ENCODE data around the gene TK2. TPM values are rescaled to one million over a fixed set of nuclear protein-coding genes. Genes with fewer than 3 reads are reported as not detected.

TK2 gene
- total RNA-seq, 2 donors from 2014 or later, result 23.1 to 26.0 TPM

DNA sequence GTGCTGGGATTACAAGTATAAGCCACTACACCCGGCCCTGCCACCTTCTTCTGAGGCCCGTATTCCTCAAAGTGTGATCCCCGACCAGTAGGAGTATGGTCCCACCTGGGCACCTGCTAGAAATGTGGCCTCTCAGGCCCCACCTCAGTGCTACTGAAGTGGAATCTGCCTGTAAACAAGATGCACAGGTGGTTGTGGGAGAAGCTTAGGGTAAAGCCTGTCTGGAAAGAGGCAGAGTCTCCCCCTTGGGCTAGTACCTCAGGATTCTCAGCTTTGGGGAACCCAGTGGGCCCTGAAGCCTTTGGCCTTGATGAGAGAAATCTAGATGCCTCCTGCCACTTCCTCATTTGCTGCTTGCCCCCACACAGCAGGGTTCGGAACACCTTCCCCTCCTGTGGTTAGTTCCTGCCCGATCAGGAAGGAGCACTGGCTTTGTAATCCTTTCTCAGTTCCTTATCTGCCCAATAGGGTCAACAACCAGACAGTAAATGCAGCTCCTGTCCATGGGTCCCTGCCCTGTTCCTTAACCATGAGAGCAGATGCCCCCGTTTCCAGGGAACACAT, 25.2 kb downstream of the TK2 start:
- Histone ChIP-seq H3K4me1 (no peaks in the 10 kb centered on the region), H3K27ac (peak overlapping the region in 2 of 4 donors; percentile 20 to 95), H3K9me3 (no peaks in the 10 kb centered on the region), H3K36me3 (replicated peaks in 1 of 2; ENCODE audit: insufficient read depth in 1 of 2, low read depth in 2 of 2) (peaks cover 0 to 12% of the 10 kb centered on the region in 2 donors), H3K4me3 (no peak overlapping the region), H3K27me3 (no peaks in the 10 kb centered on the region)
- intact Hi-C loops (cut with DNase I), result no loop called here
- WGBS, 2 donors, result 62 to 88% methylated on average over 6 of the region's 6 CpGs
- DNase-seq (peak in 1 of 4 donors; percentile 71), ATAC-seq (no peak)
- TF ChIP-seq POLR2A (IDR thresholded peaks at IDR 0.05) (no peak), CTCF (IDR thresholded peaks at IDR 0.05) (peak in 1 of 7 experiments; percentile 19)

GRCh38 chr16:66523861-66524354, 26.0 kb downstream of the TK2 start:
- H3K9me3 ChIP-seq, result no peaks in the 10 kb centered on the region
- peak overlapping the region in 1 of 4 donors; percentile 95 for H3K27ac ChIP-seq
- no peak overlapping the region for H3K4me3 ChIP-seq
- H3K27me3 ChIP-seq, result no peaks in the 10 kb centered on the region
- ATAC-seq (no peak), DNase-seq (no peak)
- WGBS, 2 donors, result 65 to 91% methylated on average over 9 of the region's 9 CpGs
- intact Hi-C loops (cut with DNase I), result no loop called here
- no peaks in the 10 kb centered on the region for H3K4me1 ChIP-seq
- peaks cover 0 to 9% of the 10 kb centered on the region in 2 donors for H3K36me3 ChIP-seq (replicated peaks in 1 of 2; ENCODE audit: insufficient read depth in 1 of 2, low read depth in 2 of 2)
- TF ChIP-seq POLR2A (IDR thresholded peaks at IDR 0.05) (no peak), CTCF (IDR thresholded peaks at IDR 0.05) (no peak)

GRCh38 chr16:66522816-66523590, 26.9 kb downstream of the TK2 start:
- intact Hi-C loops (cut with DNase I), result no loop called here
- TF ChIP-seq CTCF (IDR thresholded peaks at IDR 0.05), result no peak
- TF ChIP-seq POLR2A (IDR thresholded peaks at IDR 0.05), result no peak
- H3K27ac ChIP-seq, result peak overlapping the region in 2 of 4 donors; percentile 67 to 95
- H3K27me3 ChIP-seq, result no peaks in the 10 kb centered on the region
- DNase-seq (no peak), ATAC-seq (no peak)
- WGBS, 2 donors, result 75 to 85% methylated on average over 8 to 11 of the region's 11 CpGs
- peaks cover 0 to 5% of the 10 kb centered on the region in 2 donors for H3K36me3 ChIP-seq (replicated peaks in 1 of 2; ENCODE audit: insufficient read depth in 1 of 2, low read depth in 2 of 2)
- peaks cover 4% of the 10 kb centered on the region for H3K4me1 ChIP-seq
- H3K4me3 ChIP-seq, result no peak overlapping the region
- no peaks in the 10 kb centered on the region for H3K9me3 ChIP-seq

GRCh38 chr16:66521951-66522771, 27.8 kb downstream of the TK2 start:
- DNase-seq, result peak in 1 of 4 donors; percentile 66
- H3K4me1 ChIP-seq, result peaks cover 12% of the 10 kb centered on the region
- 73 to 83% methylated on average over 14 to 17 of the region's 17 CpGs for WGBS, 2 donors
- no peak for ATAC-seq
- TF ChIP-seq POLR2A (IDR thresholded peaks at IDR 0.05) (no peak), CTCF (IDR thresholded peaks at IDR 0.05) (no peak)
- peak overlapping the region in 3 of 4 donors; percentile 2 to 95 (median 67) for H3K27ac ChIP-seq
- H3K36me3 ChIP-seq (replicated peaks in 1 of 2; ENCODE audit: insufficient read depth in 1 of 2, low read depth in 2 of 2), result peaks cover 0 to 3% of the 10 kb centered on the region in 2 donors
- intact Hi-C loops (cut with DNase I), result no loop called here
- H3K9me3 ChIP-seq, result no peaks in the 10 kb centered on the region
- no peaks in the 10 kb centered on the region for H3K27me3 ChIP-seq
- H3K4me3 ChIP-seq, result no peak overlapping the region
